SK-N-SH treated with all-trans-retinoic acid at 6 μM for 48 hours (cell line): Measurements from ENCODE around the gene ANO8.
A peak's percentile ranks its signal among the peaks of the same experiment; 100 is the strongest.

Source experiments
- ATAC-seq: fragments of 200-7000 bp; cut with Tn5 transposase; 3 replicates; pipeline ENCODE4 v1.9.1; 2020; ENCODE audit warnings: mild to moderate bottlenecking, moderate library complexity
- ARNTL ChIP-seq: fragments of 450-650 bp; formaldehyde crosslinking; IDR thresholded peaks from 2 replicates; pipeline ENCODE4 v1.5.0; 2020; ENCODE audit warnings: low read depth, mild to moderate bottlenecking, moderate library complexity, borderline replicate concordance
- BACH2 ChIP-seq: fragments of 250-450 bp; sonication (Bioruptor Pico); IDR thresholded peaks from 2 replicates; pipeline ENCODE4 v1.9.0; 2021; ENCODE audit warnings: mild to moderate bottlenecking, borderline replicate concordance
- CREB5 ChIP-seq: fragments of 250-450 bp; sonication (Bioruptor Pico); IDR thresholded peaks from 2 replicates; pipeline ENCODE4 v1.5.1; 2020; ENCODE audit warnings: low read depth, mild to moderate bottlenecking, moderate library complexity
- CSDC2 ChIP-seq: fragments of 250-450 bp; sonication (Bioruptor Pico); IDR thresholded peaks from 2 replicates; pipeline ENCODE4 v1.5.0; 2020; ENCODE audit warnings: mild to moderate bottlenecking, moderate library complexity
- ESRRG ChIP-seq: fragments of 250-450 bp; sonication (Bioruptor Pico); IDR thresholded peaks from 2 replicates; pipeline ENCODE4 v1.6.1; 2021; ENCODE audit warnings: mild to moderate bottlenecking
- GLIS3 ChIP-seq: fragments of 250-450 bp; sonication (Bioruptor Pico); IDR thresholded peaks from 2 replicates; pipeline ENCODE4 v1.5.0; 2020; ENCODE audit warnings: mild to moderate bottlenecking, moderate library complexity
- ISL1 ChIP-seq: fragments of 250-450 bp; sonication (Bioruptor Pico); IDR thresholded peaks from 2 replicates; pipeline ENCODE4 v2.1.2; 2022; ENCODE audit warnings: mild to moderate bottlenecking, moderate library complexity
- OSR1 ChIP-seq: fragments of 250-450 bp; sonication (Bioruptor Pico); IDR thresholded peaks from 2 replicates; pipeline ENCODE4 v1.8.0; 2022; ENCODE audit warnings: moderate library complexity, mild to moderate bottlenecking, inconsistent platforms
- PPARA ChIP-seq: fragments of 250-450 bp; sonication (Bioruptor Pico); IDR thresholded peaks from 2 replicates; pipeline ENCODE4 v1.5.0; 2020; ENCODE audit warnings: mild to moderate bottlenecking, borderline replicate concordance
- RARB ChIP-seq: fragments of 250-450 bp; sonication (Bioruptor Pico); IDR thresholded peaks from 2 replicates; pipeline ENCODE4 v1.8.0; 2021; ENCODE audit warnings: mild to moderate bottlenecking, moderate library complexity
- SNAI2 ChIP-seq: fragments of 250-450 bp; sonication (Bioruptor Pico); IDR thresholded peaks from 2 replicates; pipeline ENCODE4 v1.5.0; 2020; ENCODE audit warnings: mild to moderate bottlenecking, moderate library complexity
- TCF4 ChIP-seq: fragments of 250-450 bp; sonication (Bioruptor Pico); IDR thresholded peaks from 2 replicates; pipeline ENCODE4 v1.8.0; 2021; ENCODE audit warnings: mild to moderate bottlenecking, moderate library complexity, borderline replicate concordance
- TOX ChIP-seq: fragments of 250-450 bp; sonication (Bioruptor Pico); IDR thresholded peaks from 2 replicates; pipeline ENCODE4 v1.8.0; 2021; ENCODE audit warnings: mild to moderate bottlenecking, moderate library complexity, borderline replicate concordance
- ZC3H10 ChIP-seq: fragments of 250-450 bp; sonication (Bioruptor Pico); IDR thresholded peaks from 2 replicates; pipeline ENCODE4 v1.5.1; 2021; ENCODE audit warnings: mild to moderate bottlenecking, moderate library complexity
- ZFP3 ChIP-seq: fragments of 250-450 bp; sonication (Bioruptor Pico); IDR thresholded peaks from 2 replicates; pipeline ENCODE4 v1.5.0; 2020; ENCODE audit warnings: mild to moderate bottlenecking, moderate library complexity
- ZFP30 ChIP-seq: fragments of 450-650 bp; formaldehyde crosslinking; IDR thresholded peaks from 2 replicates; pipeline ENCODE4 v1.5.0; 2022; ENCODE audit warnings: mild to moderate bottlenecking, moderate library complexity
- ZNF565 ChIP-seq: fragments of 450-650 bp; formaldehyde crosslinking; conservative IDR thresholded peaks from 2 replicates; pipeline ENCODE4 v1.5.0; 2020; ENCODE audit warnings: low read depth, mild to moderate bottlenecking, moderate library complexity
- ZNF70 ChIP-seq: fragments of 450-650 bp; formaldehyde crosslinking; IDR thresholded peaks from 2 replicates; pipeline ENCODE4 v1.5.0; 2020; ENCODE audit warnings: mild to moderate bottlenecking, moderate library complexity
- ZNF8 ChIP-seq: fragments of 450-650 bp; formaldehyde crosslinking; IDR thresholded peaks from 2 replicates; pipeline ENCODE4 v1.5.0; 2020; ENCODE audit warnings: mild to moderate bottlenecking, moderate library complexity
- TF ChIP-seq, protein P1 (sequence below): fragments of 250-450 bp; sonication (Bioruptor Pico); IDR thresholded peaks from 2 replicates; pipeline ENCODE4 v1.5.1; 2021; ENCODE audit warnings: mild to moderate bottlenecking, moderate library complexity
- TF ChIP-seq, protein P2 (sequence below): fragments of 250-450 bp; sonication (Bioruptor Pico); IDR thresholded peaks from 2 replicates; pipeline ENCODE4 v1.8.0; 2020; ENCODE audit warnings: mild to moderate bottlenecking, moderate library complexity, borderline replicate concordance
- TF ChIP-seq, protein P3 (sequence below): fragments of 250-450 bp; sonication (Bioruptor Pico); IDR thresholded peaks from 2 replicates; pipeline ENCODE4 v1.5.0; 2020; ENCODE audit warnings: mild to moderate bottlenecking, moderate library complexity
- TF ChIP-seq, protein P4 (sequence below): fragments of 250-450 bp; sonication (Bioruptor Pico); IDR thresholded peaks from 2 replicates; pipeline ENCODE4 v1.8.0; 2021; ENCODE audit warnings: low read depth, mild to moderate bottlenecking, moderate library complexity, borderline replicate concordance

Gene ANO8

DNA sequence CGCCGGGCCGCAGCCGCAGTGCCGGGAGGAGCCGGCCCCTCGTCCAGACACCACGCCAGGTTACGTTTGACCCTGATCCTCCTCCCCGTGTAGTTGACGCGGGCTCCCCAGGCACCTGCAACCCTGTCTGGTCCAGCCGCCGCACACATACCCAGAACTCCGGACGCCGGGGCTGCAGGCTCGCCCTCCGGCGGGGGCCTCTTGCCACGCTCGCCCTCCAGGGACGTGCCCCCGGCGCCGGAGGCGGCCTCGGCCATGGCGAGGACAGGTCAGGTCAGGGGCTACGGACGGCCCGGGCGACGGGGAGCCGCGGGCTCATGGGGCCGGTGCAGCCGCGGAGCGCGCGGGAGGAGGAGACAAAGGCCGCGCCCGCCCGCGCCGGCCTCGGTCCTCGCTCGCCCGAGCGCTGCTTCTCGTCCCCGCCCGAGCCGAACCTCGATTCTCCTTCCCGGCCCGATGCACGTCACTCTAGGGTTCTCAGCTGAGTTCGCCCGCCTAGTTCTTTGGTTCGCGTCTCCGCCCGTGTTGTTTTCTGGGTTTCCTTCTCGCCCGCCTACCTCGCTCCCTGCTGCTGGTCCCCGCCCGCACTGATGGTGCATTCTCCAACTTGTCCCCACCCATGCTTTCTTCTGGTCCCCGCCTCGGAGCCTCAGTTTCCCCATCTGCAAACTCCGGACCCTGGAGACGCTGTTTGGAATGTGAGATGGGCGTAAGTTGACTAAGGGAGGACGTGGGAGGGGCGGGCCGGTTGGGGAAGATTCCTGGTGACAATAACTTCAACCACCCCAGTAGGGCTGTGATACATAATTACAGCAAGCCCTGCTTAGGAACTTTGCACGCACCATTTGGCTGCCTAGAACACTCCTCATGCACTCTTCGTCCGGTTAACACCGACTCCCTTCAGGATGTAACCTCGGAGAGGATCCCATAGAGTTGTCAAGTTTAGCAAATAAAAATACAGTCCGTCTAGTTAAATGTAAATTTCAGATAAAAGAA lies at the start of gene ANO8:
Gene ANO8 (minus strand): TSS at position 442 of the 996 bp plus-strand sequence. CDS start 185 bp downstream, at position 257.
- ATAC-seq, result peak; percentile 71
- TF ChIP-seq ZFP3 (0 out of 2 replicates have a peak, but pooled peaks have one; percentile 34), TCF4 (CRISPR knock-in tag) (no peak)

DNA sequence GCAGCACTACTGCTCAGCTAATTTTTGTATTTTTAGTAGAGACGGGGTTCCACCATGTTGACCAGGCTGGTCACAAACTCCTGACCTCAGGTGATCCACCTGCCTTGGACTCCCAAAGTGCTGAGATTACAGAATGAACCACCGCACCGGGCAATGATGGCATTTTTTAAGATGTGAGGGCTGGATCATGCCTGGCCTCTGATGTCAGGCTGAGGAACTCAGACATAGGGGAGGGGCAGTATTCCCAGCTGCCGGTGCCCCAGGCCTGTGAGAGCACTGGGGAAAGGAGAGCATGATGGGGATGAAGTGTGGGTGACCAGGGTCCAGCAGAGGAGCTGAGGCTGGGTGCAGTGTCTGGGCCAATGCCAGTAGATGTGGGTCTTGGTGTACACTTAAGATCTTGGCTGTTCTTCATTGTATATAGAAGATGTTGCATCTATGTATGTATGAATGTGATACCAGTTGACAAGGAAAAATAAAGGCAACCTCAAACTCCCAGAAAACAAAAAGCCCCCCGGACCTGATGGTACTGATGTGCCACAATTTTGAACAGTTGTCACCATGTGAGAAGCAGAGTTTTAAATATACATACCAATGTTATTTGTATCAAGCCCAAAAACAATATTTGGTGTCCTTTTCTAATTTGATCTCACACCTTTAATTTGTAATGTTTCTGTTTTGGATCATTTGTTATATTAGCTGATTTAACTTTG lies 45.9 kb upstream of the ANO8 start:
- ATAC-seq, result no peak
- no peak for TF ChIP-seq ZNF8 (CRISPR knock-in tag)
- no peak for TF ChIP-seq TCF4 (CRISPR knock-in tag)
- no peak for TF ChIP-seq ZFP3
- no peak for TF ChIP-seq ESRRG
- TF ChIP-seq SNAI2 (CRISPR knock-in tag), result no peak
- TF ChIP-seq ARNTL (CRISPR knock-in tag), result no peak

- TF ChIP-seq ZFP30 (CRISPR knock-in tag) (no peak), ZNF70 (CRISPR knock-in tag) (no peak), CSDC2 (CRISPR knock-in tag) (no peak), ZNF8 (CRISPR knock-in tag) (no peak), ZFP3 (no peak), PPARA (CRISPR knock-in tag) (no peak), RARB (CRISPR knock-in tag) (no peak)
- TF ChIP-seq, protein P1, sequence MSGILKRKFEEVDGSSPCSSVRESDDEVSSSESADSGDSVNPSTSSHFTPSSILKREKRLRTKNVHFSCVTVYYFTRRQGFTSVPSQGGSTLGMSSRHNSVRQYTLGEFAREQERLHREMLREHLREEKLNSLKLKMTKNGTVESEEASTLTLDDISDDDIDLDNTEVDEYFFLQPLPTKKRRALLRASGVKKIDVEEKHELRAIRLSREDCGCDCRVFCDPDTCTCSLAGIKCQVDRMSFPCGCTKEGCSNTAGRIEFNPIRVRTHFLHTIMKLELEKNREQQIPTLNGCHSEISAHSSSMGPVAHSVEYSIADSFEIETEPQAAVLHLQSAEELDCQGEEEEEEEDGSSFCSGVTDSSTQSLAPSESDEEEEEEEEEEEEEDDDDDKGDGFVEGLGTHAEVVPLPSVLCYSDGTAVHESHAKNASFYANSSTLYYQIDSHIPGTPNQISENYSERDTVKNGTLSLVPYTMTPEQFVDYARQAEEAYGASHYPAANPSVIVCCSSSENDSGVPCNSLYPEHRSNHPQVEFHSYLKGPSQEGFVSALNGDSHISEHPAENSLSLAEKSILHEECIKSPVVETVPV (CRISPR knock-in tag), result no peak
- TF ChIP-seq, protein P2, sequence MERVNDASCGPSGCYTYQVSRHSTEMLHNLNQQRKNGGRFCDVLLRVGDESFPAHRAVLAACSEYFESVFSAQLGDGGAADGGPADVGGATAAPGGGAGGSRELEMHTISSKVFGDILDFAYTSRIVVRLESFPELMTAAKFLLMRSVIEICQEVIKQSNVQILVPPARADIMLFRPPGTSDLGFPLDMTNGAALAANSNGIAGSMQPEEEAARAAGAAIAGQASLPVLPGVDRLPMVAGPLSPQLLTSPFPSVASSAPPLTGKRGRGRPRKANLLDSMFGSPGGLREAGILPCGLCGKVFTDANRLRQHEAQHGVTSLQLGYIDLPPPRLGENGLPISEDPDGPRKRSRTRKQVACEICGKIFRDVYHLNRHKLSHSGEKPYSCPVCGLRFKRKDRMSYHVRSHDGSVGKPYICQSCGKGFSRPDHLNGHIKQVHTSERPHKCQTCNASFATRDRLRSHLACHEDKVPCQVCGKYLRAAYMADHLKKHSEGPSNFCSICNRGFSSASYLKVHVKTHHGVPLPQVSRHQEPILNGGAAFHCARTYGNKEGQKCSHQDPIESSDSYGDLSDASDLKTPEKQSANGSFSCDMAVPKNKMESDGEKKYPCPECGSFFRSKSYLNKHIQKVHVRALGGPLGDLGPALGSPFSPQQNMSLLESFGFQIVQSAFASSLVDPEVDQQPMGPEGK, result no peak
- TF ChIP-seq, all 23 proteins: peak for 0
- no peak for ATAC-seq
Observed at GRCh38 chr19:17379221-17379631, 44.6 kb upstream of the ANO8 start.

DNA sequence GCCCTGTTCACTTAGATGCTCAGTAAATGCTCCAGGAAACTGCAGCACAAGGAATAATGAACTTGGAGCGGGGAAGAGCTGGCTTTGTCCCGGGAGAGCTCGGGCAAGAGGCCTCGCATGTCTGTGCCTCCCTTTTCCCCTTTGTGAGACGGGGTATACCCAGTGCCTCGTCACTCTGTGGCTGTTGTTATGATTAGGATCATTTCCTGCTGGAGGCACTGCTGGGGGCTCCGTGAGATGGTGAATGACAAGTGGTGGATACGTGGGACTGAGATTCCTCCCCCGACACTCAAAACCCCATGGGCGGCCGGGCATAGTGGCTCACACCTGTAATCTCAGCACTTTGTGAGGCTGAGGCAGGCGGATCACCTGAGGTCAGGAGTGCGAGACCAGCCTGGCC lies 43.6 kb upstream of the ANO8 start:
- no peak; the same call in 2 of the 3 replicates for ATAC-seq
- TF ChIP-seq, protein P3, sequence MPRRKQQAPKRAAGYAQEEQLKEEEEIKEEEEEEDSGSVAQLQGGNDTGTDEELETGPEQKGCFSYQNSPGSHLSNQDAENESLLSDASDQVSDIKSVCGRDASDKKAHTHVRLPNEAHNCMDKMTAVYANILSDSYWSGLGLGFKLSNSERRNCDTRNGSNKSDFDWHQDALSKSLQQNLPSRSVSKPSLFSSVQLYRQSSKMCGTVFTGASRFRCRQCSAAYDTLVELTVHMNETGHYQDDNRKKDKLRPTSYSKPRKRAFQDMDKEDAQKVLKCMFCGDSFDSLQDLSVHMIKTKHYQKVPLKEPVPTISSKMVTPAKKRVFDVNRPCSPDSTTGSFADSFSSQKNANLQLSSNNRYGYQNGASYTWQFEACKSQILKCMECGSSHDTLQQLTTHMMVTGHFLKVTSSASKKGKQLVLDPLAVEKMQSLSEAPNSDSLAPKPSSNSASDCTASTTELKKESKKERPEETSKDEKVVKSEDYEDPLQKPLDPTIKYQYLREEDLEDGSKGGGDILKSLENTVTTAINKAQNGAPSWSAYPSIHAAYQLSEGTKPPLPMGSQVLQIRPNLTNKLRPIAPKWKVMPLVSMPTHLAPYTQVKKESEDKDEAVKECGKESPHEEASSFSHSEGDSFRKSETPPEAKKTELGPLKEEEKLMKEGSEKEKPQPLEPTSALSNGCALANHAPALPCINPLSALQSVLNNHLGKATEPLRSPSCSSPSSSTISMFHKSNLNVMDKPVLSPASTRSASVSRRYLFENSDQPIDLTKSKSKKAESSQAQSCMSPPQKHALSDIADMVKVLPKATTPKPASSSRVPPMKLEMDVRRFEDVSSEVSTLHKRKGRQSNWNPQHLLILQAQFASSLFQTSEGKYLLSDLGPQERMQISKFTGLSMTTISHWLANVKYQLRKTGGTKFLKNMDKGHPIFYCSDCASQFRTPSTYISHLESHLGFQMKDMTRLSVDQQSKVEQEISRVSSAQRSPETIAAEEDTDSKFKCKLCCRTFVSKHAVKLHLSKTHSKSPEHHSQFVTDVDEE (CRISPR knock-in tag), result no peak
- TF ChIP-seq ZC3H10 (CRISPR knock-in tag), result no peak
- TF ChIP-seq CSDC2 (CRISPR knock-in tag), result no peak
- no peak for TF ChIP-seq OSR1
- TF ChIP-seq GLIS3, result no peak
- no peak for TF ChIP-seq BACH2 (CRISPR knock-in tag)
- no peak for TF ChIP-seq TOX
- no peak for TF ChIP-seq TCF4 (CRISPR knock-in tag)
- TF ChIP-seq ZNF565, result no peak
- TF ChIP-seq ZFP30 (CRISPR knock-in tag), result no peak
- TF ChIP-seq PPARA (CRISPR knock-in tag), result no peak
- TF ChIP-seq ISL1 (CRISPR knock-in tag), result no peak
- TF ChIP-seq, protein P2, result no peak
- TF ChIP-seq CREB5 (CRISPR knock-in tag), result no peak
- no peak for TF ChIP-seq ZNF70 (CRISPR knock-in tag)
- TF ChIP-seq ZNF8 (CRISPR knock-in tag), result no peak
- TF ChIP-seq, protein P4, sequence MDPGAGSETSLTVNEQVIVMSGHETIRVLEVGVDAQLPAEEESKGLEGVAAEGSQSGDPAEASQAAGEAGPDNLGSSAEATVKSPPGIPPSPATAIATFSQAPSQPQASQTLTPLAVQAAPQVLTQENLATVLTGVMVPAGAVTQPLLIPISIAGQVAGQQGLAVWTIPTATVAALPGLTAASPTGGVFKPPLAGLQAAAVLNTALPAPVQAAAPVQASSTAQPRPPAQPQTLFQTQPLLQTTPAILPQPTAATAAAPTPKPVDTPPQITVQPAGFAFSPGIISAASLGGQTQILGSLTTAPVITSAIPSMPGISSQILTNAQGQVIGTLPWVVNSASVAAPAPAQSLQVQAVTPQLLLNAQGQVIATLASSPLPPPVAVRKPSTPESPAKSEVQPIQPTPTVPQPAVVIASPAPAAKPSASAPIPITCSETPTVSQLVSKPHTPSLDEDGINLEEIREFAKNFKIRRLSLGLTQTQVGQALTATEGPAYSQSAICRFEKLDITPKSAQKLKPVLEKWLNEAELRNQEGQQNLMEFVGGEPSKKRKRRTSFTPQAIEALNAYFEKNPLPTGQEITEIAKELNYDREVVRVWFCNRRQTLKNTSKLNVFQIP, result no peak
- no peak for TF ChIP-seq RARB (CRISPR knock-in tag)
- TF ChIP-seq ESRRG, result no peak
- TF ChIP-seq ZFP3, result no peak
